Measurements from ENCODE around the gene PLXDC1. TPM values are rescaled to one million over a fixed set of nuclear protein-coding genes. Genes with fewer than 3 reads are reported as not detected.

Gene PLXDC1
- total RNA-seq, 4 donors from 2014 or later: 3.3 to 45.1 (median 21.5) TPM

- H3K4me1 ChIP-seq: no peaks in the 10 kb centered on the region
- TF ChIP-seq POLR2A (IDR thresholded peaks at IDR 0.05): no peak
- TF ChIP-seq, protein P1, sequence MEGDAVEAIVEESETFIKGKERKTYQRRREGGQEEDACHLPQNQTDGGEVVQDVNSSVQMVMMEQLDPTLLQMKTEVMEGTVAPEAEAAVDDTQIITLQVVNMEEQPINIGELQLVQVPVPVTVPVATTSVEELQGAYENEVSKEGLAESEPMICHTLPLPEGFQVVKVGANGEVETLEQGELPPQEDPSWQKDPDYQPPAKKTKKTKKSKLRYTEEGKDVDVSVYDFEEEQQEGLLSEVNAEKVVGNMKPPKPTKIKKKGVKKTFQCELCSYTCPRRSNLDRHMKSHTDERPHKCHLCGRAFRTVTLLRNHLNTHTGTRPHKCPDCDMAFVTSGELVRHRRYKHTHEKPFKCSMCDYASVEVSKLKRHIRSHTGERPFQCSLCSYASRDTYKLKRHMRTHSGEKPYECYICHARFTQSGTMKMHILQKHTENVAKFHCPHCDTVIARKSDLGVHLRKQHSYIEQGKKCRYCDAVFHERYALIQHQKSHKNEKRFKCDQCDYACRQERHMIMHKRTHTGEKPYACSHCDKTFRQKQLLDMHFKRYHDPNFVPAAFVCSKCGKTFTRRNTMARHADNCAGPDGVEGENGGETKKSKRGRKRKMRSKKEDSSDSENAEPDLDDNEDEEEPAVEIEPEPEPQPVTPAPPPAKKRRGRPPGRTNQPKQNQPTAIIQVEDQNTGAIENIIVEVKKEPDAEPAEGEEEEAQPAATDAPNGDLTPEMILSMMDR (IDR thresholded peaks at IDR 0.05): no peak
- intact Hi-C loops (cut with DNase I; ENCODE audit: low total_unique reads): no loop called here
- no peaks in the 10 kb centered on the region for H3K9me3 ChIP-seq
- no peak overlapping the region for H3K4me3 ChIP-seq
- no peaks in the 10 kb centered on the region for H3K36me3 ChIP-seq
- DNase-seq: no peak
- H3K27ac ChIP-seq: no peak overlapping the region
- H3K27me3 ChIP-seq: no peaks in the 10 kb centered on the region
Observed at GRCh38 chr17:39173526-39174274, 22.3 kb upstream of the PLXDC1 start.

DNA sequence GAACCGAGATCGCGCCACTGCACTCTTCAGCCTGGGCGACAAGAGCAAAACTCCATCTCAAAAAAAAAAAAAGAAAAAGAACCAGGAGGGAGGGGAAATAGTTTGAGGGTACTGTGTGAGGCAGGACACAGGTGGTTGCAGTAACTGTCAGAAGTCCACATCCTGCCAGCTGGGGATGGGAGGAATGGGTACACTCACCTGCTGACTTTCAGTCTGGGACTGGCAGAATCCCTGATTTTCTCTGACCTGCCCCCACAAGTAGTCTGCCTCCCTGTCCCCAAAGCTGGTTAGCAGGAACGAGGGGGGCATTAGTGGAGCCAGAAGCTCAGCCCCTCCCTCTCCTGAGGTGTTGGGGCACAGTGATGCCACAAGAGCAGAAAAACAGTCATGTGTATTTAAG lies 21.6 kb upstream of the PLXDC1 start:
- Histone ChIP-seq H3K36me3 (no peaks in the 10 kb centered on the region), H3K27ac (no peak overlapping the region), H3K27me3 (no peaks in the 10 kb centered on the region), H3K4me1 (no peaks in the 10 kb centered on the region), H3K9me3 (no peaks in the 10 kb centered on the region), H3K4me3 (no peak overlapping the region)
- DNase-seq: no peak
- no peak for TF ChIP-seq POLR2A (IDR thresholded peaks at IDR 0.05)
- TF ChIP-seq, protein P1 (IDR thresholded peaks at IDR 0.05): no peak
- intact Hi-C loops (cut with DNase I; ENCODE audit: low total_unique reads): no loop called here

DNA sequence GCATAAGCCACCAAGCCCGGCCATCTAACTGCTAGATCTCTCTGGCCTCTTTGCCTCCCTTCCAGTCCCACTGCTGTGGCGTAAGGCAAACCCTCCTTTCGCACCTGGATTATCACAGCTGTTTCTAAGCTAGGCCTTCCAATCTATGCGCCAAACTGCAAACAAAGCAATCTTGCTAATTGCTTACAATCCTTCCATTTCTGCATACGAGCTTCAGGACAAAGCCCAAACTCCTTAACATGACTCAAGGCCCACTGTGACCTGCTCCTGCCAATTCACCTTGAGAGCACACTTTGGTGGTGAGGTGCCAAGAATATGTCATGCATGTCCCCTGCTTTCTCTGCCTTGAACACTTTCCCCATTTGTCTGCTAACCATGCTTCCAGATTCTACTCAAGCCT lies 20.5 kb upstream of the PLXDC1 start:
- Histone ChIP-seq H3K27ac (no peak overlapping the region), H3K4me3 (no peak overlapping the region), H3K4me1 (no peaks in the 10 kb centered on the region), H3K36me3 (no peaks in the 10 kb centered on the region), H3K27me3 (no peaks in the 10 kb centered on the region), H3K9me3 (no peaks in the 10 kb centered on the region)
- intact Hi-C loops (cut with DNase I; ENCODE audit: low total_unique reads): no loop called here
- TF ChIP-seq, protein P1 (IDR thresholded peaks at IDR 0.05): no peak
- no peak for TF ChIP-seq POLR2A (IDR thresholded peaks at IDR 0.05)
- no peak for DNase-seq

DNA sequence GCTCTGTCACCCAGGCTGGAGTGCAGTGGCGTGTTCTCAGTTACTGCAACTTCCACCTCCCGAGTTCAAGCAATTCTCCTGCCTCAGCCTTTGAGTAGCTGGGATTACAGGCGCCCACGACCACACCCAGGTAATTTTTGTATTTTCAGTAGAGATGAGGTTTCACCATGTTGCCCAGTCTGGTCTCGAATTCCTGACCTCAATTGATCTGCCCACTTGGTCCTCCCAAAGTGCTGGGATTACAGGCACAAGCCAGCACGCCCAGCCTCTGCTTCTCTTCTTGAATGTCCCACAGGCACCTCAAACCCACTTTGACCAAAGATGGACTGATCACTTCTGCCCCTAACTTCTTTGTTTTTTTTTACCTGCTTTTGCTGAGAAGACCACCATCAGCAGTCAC lies 19.1 kb upstream of the PLXDC1 start:
- H3K4me3 ChIP-seq: no peak overlapping the region
- no peaks in the 10 kb centered on the region for H3K36me3 ChIP-seq
- DNase-seq: no peak
- H3K9me3 ChIP-seq: no peaks in the 10 kb centered on the region
- intact Hi-C loops (cut with DNase I; ENCODE audit: low total_unique reads): no loop called here
- H3K4me1 ChIP-seq: no peaks in the 10 kb centered on the region
- no peaks in the 10 kb centered on the region for H3K27me3 ChIP-seq
- TF ChIP-seq, protein P1 (IDR thresholded peaks at IDR 0.05): no peak
- no peak for TF ChIP-seq POLR2A (IDR thresholded peaks at IDR 0.05)
- no peak overlapping the region for H3K27ac ChIP-seq

DNA sequence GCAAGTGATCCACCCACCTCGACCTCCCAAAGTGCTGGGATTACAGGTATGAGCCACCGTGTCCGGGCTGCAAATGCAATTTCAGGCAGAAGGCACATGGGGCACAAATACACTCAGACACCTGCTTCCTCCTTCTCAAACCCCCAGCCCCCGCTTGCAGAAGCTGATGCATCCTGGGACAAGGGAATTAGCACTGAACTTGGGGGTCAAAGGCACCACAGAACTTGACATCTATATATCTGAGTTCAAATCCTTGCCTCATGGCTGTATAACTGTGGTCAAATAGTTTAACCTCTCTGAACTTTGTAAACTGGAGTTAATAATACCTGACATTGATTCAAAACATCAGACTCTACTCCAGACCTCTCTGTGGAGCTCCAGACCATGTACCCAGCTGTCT lies 18.7 kb upstream of the PLXDC1 start:
- H3K4me1 ChIP-seq: no peaks in the 10 kb centered on the region
- no peak for TF ChIP-seq POLR2A (IDR thresholded peaks at IDR 0.05)
- TF ChIP-seq, protein P1 (IDR thresholded peaks at IDR 0.05): no peak
- no peak for DNase-seq
- H3K36me3 ChIP-seq: no peaks in the 10 kb centered on the region
- H3K4me3 ChIP-seq: no peak overlapping the region
- intact Hi-C loops (cut with DNase I; ENCODE audit: low total_unique reads): no loop called here
- H3K27me3 ChIP-seq: no peaks in the 10 kb centered on the region
- H3K9me3 ChIP-seq: no peaks in the 10 kb centered on the region
- H3K27ac ChIP-seq: no peak overlapping the region

Data from uterus (tissue), 4 donors.